IMR-90 (cell line): ENCODE data around the gene HOXB9. TPM values are rescaled to one million over a fixed set of nuclear protein-coding genes. Genes with fewer than 3 reads are reported as not detected.

Experiments
- ATAC-seq: fragments of 200-7000 bp; cut with Tn5 transposase; 2 replicates; pipeline ENCODE4 v1.9.1; 2020; ENCODE audit warnings: low read depth, mild to moderate bottlenecking, moderate library complexity
- BruUV-seq: library from RNA; stranded (reverse); fragments of 400-500 nt; replicated peaks from 2 replicates; lab custom pipeline; 2021; lab: Mats Ljungman, UMichigan
- CTCF ChIA-PET: fragments of 300-600 bp; formaldehyde crosslinking; extraction: SDS; loops from one replicate; lab custom pipeline; 2021; ENCODE audit warnings: antibody characterized with exemption; lab: Yijun Ruan, JAX
- POLR2A ChIA-PET: fragments of 300-600 bp; sonication (Branson Sonifier 250); formaldehyde crosslinking; loops from one replicate; lab custom pipeline; 2022; ENCODE audit warnings: antibody characterized with exemption; ENCODE audit not compliant: unreplicated experiment; lab: Charles Lee
- DNase-seq: peaks from one replicate; pipeline ENCODE4 v3.0.0; 2013
- H2AFZ ChIP-seq: replicated peaks from 2 replicates; pipeline ENCODE3; 2013; ENCODE audit warnings: low read length, mild to moderate bottlenecking; ENCODE audit not compliant: poor library complexity
- H2AK5ac ChIP-seq: 2 replicates; pipeline ENCODE4 v1.6.1; 2013; ENCODE audit warnings: low read depth, low read length, inconsistent platforms
- H2AK9ac ChIP-seq: replicated peaks from 2 replicates; pipeline ENCODE3; 2013; ENCODE audit warnings: mild to moderate bottlenecking, low read depth, low read length, moderate library complexity; ENCODE audit not compliant: poor library complexity
- H2BK120ac ChIP-seq: 2 replicates; pipeline ENCODE4 v1.6.1; 2013; ENCODE audit warnings: low read depth, low read length, inconsistent platforms
- H2BK15ac ChIP-seq: 3 replicates; pipeline ENCODE4 v1.6.1; 2013; ENCODE audit warnings: low read depth, low read length, inconsistent platforms
- H2BK20ac ChIP-seq: 2 replicates; pipeline ENCODE4 v1.6.1; 2013; ENCODE audit warnings: low read depth, mild to moderate bottlenecking, inconsistent platforms, low read length, moderate library complexity
- H2BK5ac ChIP-seq: 2 replicates; pipeline ENCODE4 v1.6.1; 2013; ENCODE audit warnings: mild to moderate bottlenecking, low read depth, low read length, inconsistent platforms; ENCODE audit not compliant: poor library complexity, severe bottlenecking
- H3K14ac ChIP-seq: replicated peaks from 2 replicates; pipeline ENCODE4 v1.6.1; 2013; ENCODE audit warnings: low read depth, low read length, inconsistent platforms
- H3K18ac ChIP-seq: 2 replicates; pipeline ENCODE4 v1.6.1; 2013; ENCODE audit warnings: low read depth, low read length, control low read depth
- H3K23ac ChIP-seq: 2 replicates; pipeline ENCODE4 v1.6.1; 2013; ENCODE audit warnings: low read depth, low read length, inconsistent platforms
- H3K27ac ChIP-seq: 2 replicates; pipeline ENCODE4 v1.5.1; 2013; ENCODE audit warnings: mild to moderate bottlenecking, control low read depth, low read length; ENCODE audit not compliant: insufficient read depth
- H3K27me3 ChIP-seq: 2 replicates; pipeline ENCODE4 v1.6.1; 2013; ENCODE audit warnings: low read length; ENCODE audit not compliant: control insufficient read depth, insufficient read depth
- H3K36me3 ChIP-seq: 2 replicates; pipeline ENCODE4 v1.6.1; 2013; ENCODE audit warnings: low read length, mixed read lengths; ENCODE audit not compliant: control insufficient read depth, insufficient read depth
- H3K4ac ChIP-seq: 2 replicates; pipeline ENCODE4 v1.6.1; 2013; ENCODE audit warnings: low read depth, low read length, inconsistent platforms
- H3K4me1 ChIP-seq: 2 replicates; pipeline ENCODE4 v1.6.1; 2013; ENCODE audit warnings: low read length, mixed read lengths; ENCODE audit not compliant: control insufficient read depth, insufficient read depth
- H3K4me2 ChIP-seq: 2 replicates; pipeline ENCODE4 v1.6.1; 2013; ENCODE audit warnings: low read depth, mild to moderate bottlenecking, control low read depth, low read length, moderate library complexity
- H3K4me3 ChIP-seq: 2 replicates; pipeline ENCODE4 v1.5.1; 2013; ENCODE audit warnings: low read depth, mild to moderate bottlenecking, control low read depth, low read length, moderate library complexity; ENCODE audit not compliant: insufficient read depth
- H3K56ac ChIP-seq: 2 replicates; pipeline ENCODE4 v1.6.1; 2013; ENCODE audit warnings: low read length, inconsistent platforms; ENCODE audit not compliant: insufficient read depth; ENCODE audit errors: extremely low read depth
- H3K79me1 ChIP-seq, 2 experiments: 2 replicates each; pipeline ENCODE4 v1.6.1; 2013; ENCODE audit warnings: low read length in 2 of 2, inconsistent platforms in 1 of 2, low read depth in 1 of 2
- H3K9ac ChIP-seq: 2 replicates; pipeline ENCODE4 v1.6.1; 2013; ENCODE audit warnings: low read depth, low read length, control low read depth
- H3K9me1 ChIP-seq: 2 replicates; pipeline ENCODE4 v1.6.1; 2013; ENCODE audit warnings: low read length, inconsistent platforms; ENCODE audit not compliant: insufficient read depth
- H3K9me3 ChIP-seq: 2 replicates; pipeline ENCODE4 v1.6.1; 2013; ENCODE audit warnings: low read length; ENCODE audit not compliant: control insufficient read depth, insufficient read depth
- H4K20me1 ChIP-seq: 2 replicates; pipeline ENCODE4 v1.6.1; 2013; ENCODE audit warnings: low read length, inconsistent platforms; ENCODE audit not compliant: insufficient read depth
- H4K5ac ChIP-seq: 2 replicates; pipeline ENCODE4 v1.6.1; 2013; ENCODE audit warnings: mild to moderate bottlenecking, low read depth, low read length, control low read depth
- H4K8ac ChIP-seq, 2 experiments: 2 replicates each; pipeline ENCODE4 v1.6.1; 2013; ENCODE audit warnings: low read depth in 2 of 2, low read length in 2 of 2, control low read depth in 1 of 2, inconsistent platforms in 1 of 2
- H4K91ac ChIP-seq: 2 replicates; pipeline ENCODE4 v1.6.1; 2013; ENCODE audit warnings: low read depth, low read length, inconsistent platforms; ENCODE audit not compliant: insufficient read depth
- CHD1 ChIP-seq: IDR thresholded peaks from 2 replicates; pipeline ENCODE4 v1.6.1; 2012; ENCODE audit warnings: low read depth, low read length, improper control_type of control experiment
- MAZ ChIP-seq: IDR thresholded peaks from 2 replicates; pipeline ENCODE4 v1.6.1; 2012; ENCODE audit warnings: low read depth, mild to moderate bottlenecking, low read length, improper control_type of control experiment, moderate library complexity, borderline replicate concordance
- RAD21 ChIP-seq: IDR thresholded peaks from 2 replicates; pipeline ENCODE4 v1.6.1; 2012; ENCODE audit warnings: low read length, improper control_type of control experiment
- RFX5 ChIP-seq: IDR thresholded peaks from 2 replicates; pipeline ENCODE4 v1.8.0; 2012; ENCODE audit warnings: low read depth, mild to moderate bottlenecking, low read length, moderate library complexity
- WGBS, 2 experiments: methylation state at CpG; one replicate each; pipeline versions ENCODE4 v1.1.5 to v1.1.7; 2013; ENCODE audit warnings: missing lambda C conversion rate in 2 of 2; ENCODE audit not compliant: insufficient read length in 1 of 2; ENCODE audit errors: extremely low coverage in 2 of 2; 5-methylcytosine and 5-hydroxymethylcytosine counted together
- dilution Hi-C: fragments of 300-500 bp; cut with HindIII; formaldehyde crosslinking; loops from one replicate; pipeline ENCODE4 v1.14.3; 2018; ENCODE audit warnings: low sequenced_read_pairs; ENCODE audit not compliant: unreplicated experiment
- in situ Hi-C: fragments of 300-500 bp; cut with MboI; formaldehyde crosslinking; loops from 3 replicates; pipeline ENCODE4 v1.14.3; 2019; ENCODE audit warnings: low sequenced_read_pairs, inconsistent platforms, mixed read lengths
- intact Hi-C: fragments of 100-400 bp; cut with micrococcal nuclease; formaldehyde crosslinking; loops from 2 replicates; pipeline ENCODE4 v1.10.0; 2022
- polyA plus RNA-seq, 3 experiments: library from polyadenylated mRNA; depleted of rRNA; stranded (reverse); fragments of >200 nt; gene quantifications; 2 replicates each; pipeline ENCODE4 v1.2.3, GENCODE V29; 2012; ENCODE audit warnings: low replicate concordance in 1 of 3
- total RNA-seq: library from RNA; depleted of rRNA; stranded (reverse); fragments of >200 nt; gene quantifications from 2 replicates; pipeline ENCODE4 v1.2.3, GENCODE V29; 2012

Gene HOXB9
- total and polyA plus RNA-seq, 2 of the 4 experiments (the other 2 are of a cell fraction), result 0.05 TPM; not detected in 1

- Histone ChIP-seq H3K27me3 (peaks cover 72% of the 10 kb centered on the region), H2AFZ (peak overlapping the region; percentile 38)
These were observed 8.5 kb downstream of the HOXB9 start for GRCh38 chr17:48617471-48618255.

More at GRCh38 chr17:48617471-48618255, 8.5 kb downstream of the HOXB9 start:
- BruUV-seq, result no TSS peak
- H3K56ac ChIP-seq, result no peak overlapping the region
- H3K27ac ChIP-seq, result no peak overlapping the region
- no peak overlapping the region for H3K18ac ChIP-seq
- no peaks in the 10 kb centered on the region for H3K36me3 ChIP-seq
- dilution Hi-C loops (no loop called here), in situ Hi-C loops (no loop called here), intact Hi-C loops (loop anchor here (1.0 to 2.0 kb wide), 6 partner anchors 281 to 591 kb away; no protein-coding TSS in a partner anchor)
- H2BK15ac ChIP-seq, result no peak overlapping the region
- H2BK20ac ChIP-seq, result no peak overlapping the region
- no peak overlapping the region for H4K91ac ChIP-seq
- H2BK120ac ChIP-seq, result no peak overlapping the region
- H3K79me1 ChIP-seq, result 0 out of 4 replicates have a peak, but pooled peaks cover 0 to under 1% of the 10 kb centered on the region in 2 experiments
- no peak for DNase-seq
- H4K20me1 ChIP-seq, result peaks cover 4% of the 10 kb centered on the region; the same call in 1 of the 2 replicates
- no peak overlapping the region for H3K4ac ChIP-seq
- ChIA-PET CTCF (interaction anchor here (0.6 to 1.5 kb wide), 7 partner anchors 9 to 592 kb away, joined by 3 to 4 read pairs (median 3); no protein-coding TSS in a partner anchor), POLR2A (no interaction called here)
- no peaks in the 10 kb centered on the region; the same call in 1 of the 2 replicates for H3K4me1 ChIP-seq
- WGBS, 2 experiments, result 3% methylated on average over 25 of the region's 43 CpGs; no CpG with 5 or more reads in 1 of the 2 experiments
- peaks cover 2% of the 10 kb centered on the region; the same call in 1 of the 2 replicates for H3K9me3 ChIP-seq
- no peak overlapping the region for H4K8ac ChIP-seq
- H4K5ac ChIP-seq, result no peak overlapping the region
- no peak overlapping the region for H2AK9ac ChIP-seq
- H3K4me3 ChIP-seq, result no peak overlapping the region
- TF ChIP-seq MAZ (no peak), RFX5 (no peak), RAD21 (no peak), CHD1 (no peak)
- peak overlapping the region; percentile 45; the same call in 1 of the 2 replicates for H3K23ac ChIP-seq
- H2AK5ac ChIP-seq, result no peak overlapping the region
- ATAC-seq, result no peak
- peak overlapping the region; percentile 33; the same call in 1 of the 2 replicates for H3K4me2 ChIP-seq
- H3K14ac ChIP-seq, result no peak overlapping the region
- no peaks in the 10 kb centered on the region for H3K9me1 ChIP-seq
- no peak overlapping the region for H2BK5ac ChIP-seq
- no peak overlapping the region for H3K9ac ChIP-seq
